ENCODE measurements around the gene GRIN2A.

Gene GRIN2A

GRCh38 chr16:9708972-9709620 is 473.1 kb downstream of the GRIN2A start:
- H3K4me3 Mint-ChIP-seq = no peak overlapping the region

GRCh38 chr16:9706217-9706836 is 475.9 kb downstream of the GRIN2A start:
- Mint-ChIP-seq H3K36me3 (ENCODE audit: low read depth) (no peaks in the 10 kb centered on the region), H3K4me3 (no peak overlapping the region), H3K27me3 (ENCODE audit: low read depth, poor library complexity) (peaks cover 8% of the 10 kb centered on the region), H3K27ac (no peak overlapping the region), H3K4me1 (no peaks in the 10 kb centered on the region), H3K9me3 (no peaks in the 10 kb centered on the region)
- no peak for TF ChIP-seq CTCF (IDR thresholded peaks at IDR 0.05)
- no peak for DNase-seq

More at GRCh38 chr16:9708972-9709620, 473.1 kb downstream of the GRIN2A start:
- peaks cover 8% of the 10 kb centered on the region for H3K27me3 Mint-ChIP-seq (ENCODE audit: low read depth, poor library complexity)
- H3K27ac Mint-ChIP-seq = no peak overlapping the region
- H3K9me3 Mint-ChIP-seq = no peaks in the 10 kb centered on the region
- DNase-seq = no peak
- peaks cover 22% of the 10 kb centered on the region for H3K4me1 Mint-ChIP-seq
- TF ChIP-seq CTCF (IDR thresholded peaks at IDR 0.05) = no peak
- no peaks in the 10 kb centered on the region for H3K36me3 Mint-ChIP-seq (ENCODE audit: low read depth)

- H3K4me3 Mint-ChIP-seq = no peak overlapping the region
- TF ChIP-seq CTCF (IDR thresholded peaks at IDR 0.05) = no peak
- peaks cover 7% of the 10 kb centered on the region for H3K4me1 Mint-ChIP-seq
- no peak for DNase-seq
- no peaks in the 10 kb centered on the region for H3K9me3 Mint-ChIP-seq
- H3K27ac Mint-ChIP-seq = no peak overlapping the region
- no peaks in the 10 kb centered on the region for H3K36me3 Mint-ChIP-seq (ENCODE audit: low read depth)
- peaks cover 12% of the 10 kb centered on the region for H3K27me3 Mint-ChIP-seq (ENCODE audit: low read depth, poor library complexity)
Measured at GRCh38 chr16:9703731-9704130, 478.5 kb downstream of the GRIN2A start.

All from nephron progenitor cell (in vitro differentiated cells).